ENCODE results near the gene RPL22L1.
"Not testable (repeated sequence)": the region's sequence is repeated elsewhere in the genome, so short reads cannot be mapped to it uniquely, and the experiment has no call there.

Gene RPL22L1

GRCh38 chr3:170877311-170877710 is 7.3 kb upstream of the RPL22L1 start:
- DNase-seq, result not testable (repeated sequence)

- no peak for DNase-seq
Measured at GRCh38 chr3:170876537-170876936, 6.5 kb upstream of the RPL22L1 start.

DNA sequence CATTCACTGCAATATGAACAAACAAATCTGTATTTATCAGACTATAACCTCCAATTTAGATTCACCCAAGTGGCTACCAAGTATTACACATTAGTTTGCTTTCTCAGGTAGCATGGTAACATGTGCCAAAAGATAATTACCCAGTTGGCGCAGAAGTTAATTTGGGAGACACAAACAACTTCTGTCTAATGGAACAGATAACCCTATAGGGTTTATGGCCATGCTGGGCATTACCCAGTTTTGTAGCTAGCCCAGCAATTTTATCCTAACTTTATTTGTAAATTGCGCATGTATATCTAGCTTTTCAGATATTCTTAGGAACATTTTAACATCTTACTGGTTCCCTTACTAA is 780 bp downstream of the RPL22L1 start:
- no peak for DNase-seq

DNA sequence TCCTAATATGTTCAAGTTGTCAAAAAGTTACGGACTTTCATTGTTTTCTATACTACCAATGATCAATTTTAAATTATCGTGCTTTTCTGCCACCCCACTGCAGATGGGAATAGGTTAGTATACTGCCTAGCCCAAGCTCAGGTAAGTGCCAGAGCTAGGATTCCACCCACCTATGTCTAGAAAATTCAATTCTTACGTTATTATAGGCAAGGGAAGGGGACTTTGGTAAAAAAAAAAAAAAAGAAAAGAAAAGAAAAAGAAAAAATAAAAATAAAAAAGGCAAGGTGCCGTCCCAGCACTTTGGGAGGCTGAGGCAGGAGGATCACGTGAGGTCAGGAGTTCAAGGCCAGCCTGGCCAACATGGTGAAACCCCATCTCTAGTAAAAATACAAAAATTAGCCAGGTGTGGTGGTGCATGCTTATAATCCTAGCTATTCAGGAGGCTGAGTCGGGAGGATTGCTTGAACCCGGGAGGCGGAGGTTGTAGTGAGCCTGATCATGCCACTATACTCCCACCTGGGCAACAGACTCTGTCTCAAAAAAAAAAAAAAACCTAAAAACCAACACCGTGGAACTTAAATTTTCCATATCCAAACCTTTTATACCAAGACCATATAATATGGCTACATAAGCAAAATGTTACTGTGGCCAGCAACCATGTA is 1.3 kb downstream of the RPL22L1 start:
- DNase-seq, result no peak

GRCh38 chr3:170867143-170867937 is 2.7 kb downstream of the RPL22L1 start:
- no peak for DNase-seq

GRCh38 chr3:170866499-170866898 is 3.5 kb downstream of the RPL22L1 start:
- no peak for DNase-seq

DNA sequence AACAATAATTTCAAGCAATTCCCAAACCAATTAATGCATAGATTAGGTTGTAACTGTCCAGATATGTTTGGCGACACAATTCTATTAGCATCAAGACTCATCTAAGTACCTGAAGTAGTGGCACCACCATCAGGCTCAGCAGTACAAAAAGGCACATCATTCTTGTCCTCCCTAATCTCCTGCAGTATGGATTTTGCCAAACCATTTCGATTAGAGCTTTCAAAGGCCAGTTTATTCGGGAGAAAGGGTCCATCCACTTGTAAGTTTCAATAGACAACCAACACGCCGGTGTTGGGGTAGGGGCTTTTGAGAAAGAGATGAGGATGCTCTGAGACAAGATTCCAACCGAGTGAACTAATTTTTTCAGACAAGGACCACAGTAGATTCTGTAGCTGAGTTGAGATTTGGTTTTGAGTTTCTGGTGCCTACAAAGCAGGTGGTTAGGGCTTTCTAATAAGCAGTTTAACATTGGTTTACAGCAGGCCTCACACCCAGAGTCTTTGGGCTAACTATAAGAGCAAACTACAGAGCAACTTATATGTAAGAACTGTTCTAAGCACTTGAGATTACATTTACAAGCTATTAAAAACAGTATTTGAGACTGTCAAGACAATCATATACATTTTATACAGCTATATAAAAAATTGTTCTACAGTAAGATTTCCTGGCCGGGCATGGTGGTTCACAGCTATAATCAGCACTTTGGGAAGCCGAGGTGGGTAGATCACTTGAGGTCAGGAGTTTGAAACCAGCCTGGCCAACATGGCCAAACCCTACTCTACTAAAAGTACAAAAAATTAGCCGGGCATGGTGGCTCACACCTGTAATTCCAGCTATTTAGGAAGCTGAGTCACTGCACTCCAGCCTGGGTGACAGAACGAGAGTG is 4.5 kb downstream of the RPL22L1 start:
- DNase-seq, result no peak

DNA sequence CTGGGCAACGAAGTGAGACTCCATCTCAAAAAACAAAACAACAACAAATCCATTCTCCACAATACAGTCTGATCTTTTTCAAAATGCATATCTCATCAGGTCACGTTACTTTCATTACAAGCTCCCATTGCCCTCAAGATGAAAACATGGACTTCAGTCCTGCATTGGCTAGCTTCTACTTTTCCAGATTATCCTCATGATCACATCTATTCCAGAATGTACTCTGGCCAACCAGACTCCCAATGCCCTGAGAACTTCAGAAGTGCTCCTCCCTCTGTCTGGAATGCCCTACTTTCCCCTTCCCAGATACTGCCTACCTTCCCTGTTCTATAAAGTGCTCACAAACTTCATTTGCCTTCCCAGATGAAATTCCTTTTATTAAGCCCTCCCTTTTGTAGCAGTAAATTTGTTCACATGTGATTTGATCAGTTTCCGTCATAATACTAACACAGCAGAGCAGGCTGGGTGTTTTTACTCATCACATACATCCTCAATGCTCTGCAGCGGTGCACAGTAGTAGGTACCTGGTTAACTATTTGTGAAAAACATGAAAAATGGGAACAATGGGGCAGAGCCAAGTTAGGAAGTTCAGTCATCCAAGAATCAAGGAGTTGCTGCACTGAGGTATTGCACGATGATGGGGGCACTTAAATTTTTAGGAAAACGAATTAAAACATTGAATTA is 5.3 kb downstream of the RPL22L1 start:
- DNase-seq, result no peak

- no peak for DNase-seq
Measured at GRCh38 chr3:170863816-170864215, 6.2 kb downstream of the RPL22L1 start.

GRCh38 chr3:170862618-170863374 is 7.2 kb downstream of the RPL22L1 start:
- DNase-seq, result no peak

DNA sequence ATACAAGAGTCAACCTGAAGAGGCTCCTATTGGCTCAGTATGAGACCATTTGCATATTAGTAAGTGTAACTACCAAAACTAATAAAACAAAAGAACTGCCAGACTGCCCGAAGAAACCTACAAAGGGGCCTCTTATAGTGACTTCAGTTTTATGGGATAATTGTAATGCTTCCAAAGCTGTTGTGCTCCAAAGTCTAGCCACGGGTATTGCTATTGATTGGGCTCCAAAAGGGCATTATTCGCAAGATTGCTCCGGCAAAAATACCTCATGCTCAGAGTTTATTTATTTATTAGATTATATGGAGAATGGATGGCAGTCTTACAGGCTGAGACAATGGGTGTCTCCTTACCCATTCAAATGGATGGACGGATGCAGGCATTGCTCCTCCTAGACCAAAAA is 11.4 kb downstream of the RPL22L1 start:
- no peak for DNase-seq

DNA sequence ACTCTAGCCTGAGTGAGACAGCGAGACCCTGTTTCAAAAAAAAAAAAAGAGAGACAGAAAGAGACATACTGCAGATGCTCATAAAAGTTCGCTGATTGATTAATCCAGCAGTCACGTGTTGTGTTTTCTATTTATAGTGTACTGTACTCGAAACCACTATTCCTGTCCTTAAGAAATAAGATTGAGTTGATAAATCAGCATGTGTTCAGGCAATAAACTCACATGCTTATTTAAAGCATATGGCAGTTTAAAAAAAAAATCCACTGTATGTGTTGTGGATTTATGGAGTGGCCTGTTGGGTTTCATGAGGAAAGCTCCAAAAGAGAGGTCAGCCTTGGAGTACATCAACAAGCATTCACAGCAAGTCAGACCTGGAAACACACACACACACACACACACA is 17.7 kb downstream of the RPL22L1 start:
- no peak for DNase-seq

DNA sequence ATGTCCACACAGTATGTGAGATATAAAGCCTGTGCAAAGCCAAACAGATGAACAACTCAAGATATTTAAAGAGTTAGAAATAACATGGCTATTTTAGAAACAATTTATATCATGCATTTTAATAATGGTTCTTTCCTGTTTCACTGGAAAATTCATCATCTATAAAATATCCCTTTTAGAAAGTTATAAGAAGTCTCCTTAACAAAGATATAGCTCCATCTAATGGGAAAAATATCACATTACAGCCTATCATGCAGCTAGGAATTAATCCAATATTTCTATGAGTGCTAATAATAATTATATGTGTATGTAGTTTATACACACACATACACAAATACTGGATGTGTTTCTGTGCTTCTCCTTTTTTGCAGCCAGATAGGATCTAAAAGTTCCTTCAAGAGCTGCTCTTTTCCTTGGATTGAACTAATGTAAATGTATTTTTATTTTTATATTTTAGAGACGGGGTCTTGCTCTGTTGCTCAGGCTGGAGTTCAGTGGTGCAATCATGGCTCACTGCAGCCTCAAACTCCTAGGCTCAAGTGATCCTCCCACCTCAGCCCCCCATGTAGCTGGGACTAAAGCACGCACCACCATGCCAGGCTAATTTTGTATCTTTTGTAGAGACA is 21.6 kb downstream of the RPL22L1 start:
- DNase-seq, result no peak

DNA sequence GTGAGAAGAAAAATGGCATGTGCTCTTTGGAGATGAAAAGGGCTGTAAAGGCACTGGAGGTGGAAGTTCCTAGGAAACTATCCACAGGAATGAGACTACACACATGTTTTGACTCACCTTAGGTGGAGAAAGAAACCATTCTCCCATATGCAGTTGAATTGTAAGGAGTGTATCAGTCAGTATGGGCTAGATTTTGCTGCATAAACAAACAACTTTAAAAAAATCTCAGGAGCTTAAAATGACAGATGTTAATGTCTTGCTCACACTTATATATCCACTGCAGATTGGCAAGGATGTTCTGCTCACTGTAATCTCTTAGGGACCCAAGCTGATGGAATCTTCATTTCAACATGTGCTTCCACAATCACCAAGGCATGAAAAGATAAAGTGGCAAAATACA is 25.6 kb downstream of the RPL22L1 start:
- DNase-seq, result no peak

DNA sequence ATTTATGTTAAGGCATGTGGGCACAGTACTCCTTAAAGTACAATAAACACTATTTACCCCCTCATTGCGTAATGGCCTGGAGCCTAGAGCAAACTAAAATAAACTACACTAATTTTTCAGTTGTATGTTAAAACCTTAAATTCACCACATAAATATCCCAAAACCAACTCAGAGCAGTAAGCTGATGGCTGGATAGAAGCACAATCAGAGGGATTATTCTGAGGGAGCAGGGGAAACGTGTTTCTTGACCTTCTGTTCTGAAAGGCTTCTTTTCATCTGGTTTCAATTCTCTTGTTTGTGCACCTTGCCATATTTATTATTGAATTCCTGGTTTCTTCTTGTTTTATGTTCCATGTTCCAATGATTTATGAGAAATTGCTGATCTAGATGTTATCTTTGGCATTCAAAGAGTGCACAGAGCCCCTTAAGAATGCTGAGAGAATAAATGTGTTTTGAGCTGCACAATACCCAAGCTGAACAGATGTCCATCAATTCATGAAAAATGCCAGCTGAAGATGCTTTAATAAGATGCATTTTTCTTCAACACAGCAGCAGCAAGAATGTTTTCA is 29.6 kb downstream of the RPL22L1 start:
- no peak for DNase-seq

GRCh38 chr3:170839518-170840100 is 30.4 kb downstream of the RPL22L1 start:
- no peak for DNase-seq

GRCh38 chr3:170836491-170836890 is 33.5 kb downstream of the RPL22L1 start:
- DNase-seq, result no peak

- no peak for DNase-seq
Measured at GRCh38 chr3:170835336-170835735, 34.7 kb downstream of the RPL22L1 start.

- DNase-seq, result no peak
Measured at GRCh38 chr3:170830580-170830979, 39.4 kb downstream of the RPL22L1 start.

DNA sequence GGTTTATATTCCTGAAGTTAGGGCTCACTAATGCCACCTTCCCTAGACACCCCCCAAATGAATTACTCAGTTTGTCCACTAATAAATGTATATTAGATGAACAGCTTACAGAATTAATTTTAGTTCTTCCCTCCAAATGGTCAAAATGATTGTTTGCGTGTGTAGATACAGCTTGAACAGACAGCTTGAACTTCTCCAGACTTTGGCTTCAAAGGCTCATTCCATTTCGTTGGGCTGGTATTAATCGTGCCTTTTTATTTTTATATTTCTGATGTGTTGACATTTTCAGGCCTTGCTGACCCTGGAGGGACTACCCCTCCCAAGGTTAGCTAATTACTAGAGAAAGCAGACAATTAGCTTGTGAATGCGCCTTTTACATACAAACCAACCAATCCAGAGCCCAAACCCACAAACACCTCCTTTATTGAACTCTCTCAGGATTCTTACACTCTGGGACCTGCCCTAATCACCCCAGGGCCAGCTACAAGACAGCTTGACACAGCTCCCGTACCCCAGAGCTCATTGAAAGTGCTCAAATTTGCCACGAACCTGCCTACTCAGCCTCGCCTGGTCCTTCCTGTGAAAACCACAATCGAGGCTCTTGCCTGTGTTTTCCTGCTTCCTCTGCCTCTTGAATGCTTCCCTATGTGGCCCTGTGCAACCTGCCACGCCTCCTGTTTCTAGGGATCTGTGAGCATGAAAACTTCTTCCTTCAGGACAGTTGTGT is 40.3 kb downstream of the RPL22L1 start:
- DNase-seq, result no peak

Measured in NCI-H526 treated with DMSO at 0.1 percent for 48 hours (cell line).